ENCODE results near the gene GPR42. TPM values are rescaled to one million over a fixed set of nuclear protein-coding genes. Genes with fewer than 3 reads are reported as not detected.

GPR42 gene
- total RNA-seq (not detected), polyA plus RNA-seq (not detected)

- H3K27ac Mint-ChIP-seq = no peak within 1 kb of the TSS
- POLR2A ChIA-PET (ENCODE audit: partially characterized antibody) = no interaction called here
- Histone ChIP-seq H3K36me3 (ENCODE audit: insufficient read depth, low read length) (no peaks in the 10 kb centered on the region), H3K9me3 (ENCODE audit: control insufficient read depth in 1 of 2, low read length in 2 of 2) (no peaks in the 10 kb centered on the region), H3K4me1 (ENCODE audit: insufficient read depth, low read length) (no peaks in the 10 kb centered on the region), H3K4me3 (ENCODE audit: low read length in 2 of 2) (no peak within 1 kb of the TSS), H3K27me3 (ENCODE audit: insufficient read depth, low read length) (no peaks in the 10 kb centered on the region), H3K27ac (ENCODE audit: low read depth, low read length) (no peak within 1 kb of the TSS)
- H3K4me1 Mint-ChIP-seq = peaks cover 0 to 7% (median under 1%) of the 10 kb centered on the region in 4 donors
- intact Hi-C loops (cut with micrococcal nuclease) = no loop called here
- no peak for DNase-seq
- no peak within 1 kb of the TSS for H3K4me3 Mint-ChIP-seq
- H3K27me3 Mint-ChIP-seq = peaks cover 0 to 2% of the 10 kb centered on the region in 2 donors
- CTCF ChIA-PET (ENCODE audit: partially characterized antibody) = no interaction called here
- no peaks in the 10 kb centered on the region for H3K9me3 Mint-ChIP-seq
- no peaks in the 10 kb centered on the region for H3K36me3 Mint-ChIP-seq
These were observed at the start of gene GPR42 for GRCh38 chr19:35370722-35371121. Gene GPR42 (plus strand): TSS chr19:35371068. CDS start chr19:35371360, 292 bp downstream.

- Mint-ChIP-seq H3K27me3 (peaks cover 0 to 2% of the 10 kb centered on the region in 2 donors), H3K9me3 (peaks cover 0 to 9% (median 0%) of the 10 kb centered on the region in 8 donors), H3K4me3 (no peak overlapping the region), H3K36me3 (no peaks in the 10 kb centered on the region), H3K27ac (no peak overlapping the region), H3K4me1 (peaks cover 0 to 12% (median 6%) of the 10 kb centered on the region in 4 donors)
- intact Hi-C loops (cut with micrococcal nuclease) = no loop called here
- no peaks in the 10 kb centered on the region for H3K9me3 ChIP-seq (ENCODE audit: control insufficient read depth in 1 of 2, low read length in 2 of 2)
- peaks cover 6% of the 10 kb centered on the region for H3K4me1 ChIP-seq (ENCODE audit: insufficient read depth, low read length)
- DNase-seq = no peak
- CTCF ChIA-PET (ENCODE audit: partially characterized antibody) = no interaction called here
- H3K27ac ChIP-seq (ENCODE audit: low read depth, low read length) = no peak overlapping the region
- H3K27me3 ChIP-seq (ENCODE audit: insufficient read depth, low read length) = no peaks in the 10 kb centered on the region
- no peak overlapping the region for H3K4me3 ChIP-seq (ENCODE audit: low read length in 2 of 2)
- no peaks in the 10 kb centered on the region for H3K36me3 ChIP-seq (ENCODE audit: insufficient read depth, low read length)
- POLR2A ChIA-PET (ENCODE audit: partially characterized antibody) = no interaction called here
These were observed 49.6 kb upstream of the GPR42 start for GRCh38 chr19:35321291-35321690.

GRCh38 chr19:35322014-35322413 lies 48.9 kb upstream of the GPR42 start:
- H3K36me3 ChIP-seq (ENCODE audit: insufficient read depth, low read length) = no peaks in the 10 kb centered on the region
- no peaks in the 10 kb centered on the region for H3K27me3 ChIP-seq (ENCODE audit: insufficient read depth, low read length)
- H3K4me1 ChIP-seq (ENCODE audit: insufficient read depth, low read length) = peaks cover 6% of the 10 kb centered on the region
- no peak for DNase-seq
- ChIA-PET CTCF (ENCODE audit: partially characterized antibody) (interaction anchor here (0.6 kb wide), 1 partner anchor 13 kb away, joined by 4 read pairs; no protein-coding TSS in a partner anchor), POLR2A (ENCODE audit: partially characterized antibody) (no interaction called here)
- H3K4me1 Mint-ChIP-seq = peaks cover 0 to 12% (median 6%) of the 10 kb centered on the region in 4 donors
- H3K9me3 ChIP-seq (ENCODE audit: control insufficient read depth in 1 of 2, low read length in 2 of 2) = no peaks in the 10 kb centered on the region
- H3K9me3 Mint-ChIP-seq = peaks cover 0 to 9% (median 0%) of the 10 kb centered on the region in 8 donors
- H3K27ac ChIP-seq (ENCODE audit: low read depth, low read length) = no peak overlapping the region
- H3K4me3 Mint-ChIP-seq = no peak overlapping the region
- no peak overlapping the region for H3K4me3 ChIP-seq (ENCODE audit: low read length in 2 of 2)
- H3K27me3 Mint-ChIP-seq = peaks cover 0 to 2% of the 10 kb centered on the region in 2 donors
- intact Hi-C loops (cut with micrococcal nuclease) = no loop called here
- no peaks in the 10 kb centered on the region for H3K36me3 Mint-ChIP-seq
- no peak overlapping the region for H3K27ac Mint-ChIP-seq

GRCh38 chr19:35327642-35328041 lies 43.2 kb upstream of the GPR42 start:
- Histone ChIP-seq H3K4me1 (ENCODE audit: insufficient read depth, low read length) (peaks cover 3% of the 10 kb centered on the region), H3K4me3 (ENCODE audit: low read length in 2 of 2) (no peak overlapping the region), H3K36me3 (ENCODE audit: insufficient read depth, low read length) (no peaks in the 10 kb centered on the region), H3K9me3 (ENCODE audit: control insufficient read depth in 1 of 2, low read length in 2 of 2) (no peaks in the 10 kb centered on the region), H3K27me3 (ENCODE audit: insufficient read depth, low read length) (no peaks in the 10 kb centered on the region), H3K27ac (ENCODE audit: low read depth, low read length) (no peak overlapping the region)
- no peak for DNase-seq
- Mint-ChIP-seq H3K27me3 (peaks cover 7 to 13% of the 10 kb centered on the region in 2 donors), H3K36me3 (no peaks in the 10 kb centered on the region), H3K4me1 (peaks cover 1 to 3% (median 2%) of the 10 kb centered on the region in 4 donors), H3K9me3 (no peaks in the 10 kb centered on the region), H3K27ac (peak overlapping the region in 1 of 7 donors; percentile 24), H3K4me3 (no peak overlapping the region)
- intact Hi-C loops (cut with micrococcal nuclease) = no loop called here
- ChIA-PET CTCF (ENCODE audit: partially characterized antibody) (no interaction called here), POLR2A (ENCODE audit: partially characterized antibody) (no interaction called here)

- no peaks in the 10 kb centered on the region for H3K9me3 Mint-ChIP-seq
- DNase-seq = no peak
- peaks cover 6 to 12% (median 8%) of the 10 kb centered on the region in 4 donors for H3K4me1 Mint-ChIP-seq
- H3K27me3 ChIP-seq (ENCODE audit: insufficient read depth, low read length) = no peaks in the 10 kb centered on the region
- H3K27ac ChIP-seq (ENCODE audit: low read depth, low read length) = no peak within 1 kb of the TSS
- no peak within 1 kb of the TSS for H3K4me3 ChIP-seq (ENCODE audit: low read length in 2 of 2)
- H3K27ac Mint-ChIP-seq = no peak within 1 kb of the TSS
- ChIA-PET CTCF (ENCODE audit: partially characterized antibody) (no interaction called here), POLR2A (ENCODE audit: partially characterized antibody) (no interaction called here)
- no peaks in the 10 kb centered on the region for H3K36me3 ChIP-seq (ENCODE audit: insufficient read depth, low read length)
- peaks cover 9% of the 10 kb centered on the region for H3K4me1 ChIP-seq (ENCODE audit: insufficient read depth, low read length)
- peaks cover 7 to 16% of the 10 kb centered on the region in 2 donors for H3K27me3 Mint-ChIP-seq
- intact Hi-C loops (cut with micrococcal nuclease) = no loop called here
- H3K4me3 Mint-ChIP-seq = no peak within 1 kb of the TSS
- H3K36me3 Mint-ChIP-seq = no peaks in the 10 kb centered on the region
- H3K9me3 ChIP-seq (ENCODE audit: control insufficient read depth in 1 of 2, low read length in 2 of 2) = no peaks in the 10 kb centered on the region
These were observed 42.0 kb upstream of the GPR42 start, which contains the start of gene CD22 for GRCh38 chr19:35328851-35329285. Gene CD22 (plus strand): TSS chr19:35329187. CDS start chr19:35332041, 2,854 bp downstream.

GRCh38 chr19:35329323-35329722 lies 41.5 kb upstream of the GPR42 start:
- ChIA-PET POLR2A (ENCODE audit: partially characterized antibody) (no interaction called here), CTCF (ENCODE audit: partially characterized antibody) (no interaction called here)
- DNase-seq = peak in 1 of 5 donors; percentile 16
- H3K27me3 Mint-ChIP-seq = peaks cover 7 to 19% of the 10 kb centered on the region in 2 donors
- Histone ChIP-seq H3K4me3 (ENCODE audit: low read length in 2 of 2) (no peak overlapping the region), H3K9me3 (ENCODE audit: control insufficient read depth in 1 of 2, low read length in 2 of 2) (no peaks in the 10 kb centered on the region), H3K27me3 (ENCODE audit: insufficient read depth, low read length) (no peaks in the 10 kb centered on the region), H3K27ac (ENCODE audit: low read depth, low read length) (no peak overlapping the region), H3K36me3 (ENCODE audit: insufficient read depth, low read length) (no peaks in the 10 kb centered on the region), H3K4me1 (ENCODE audit: insufficient read depth, low read length) (peaks cover 9% of the 10 kb centered on the region)
- H3K4me3 Mint-ChIP-seq = no peak overlapping the region
- no peaks in the 10 kb centered on the region for H3K9me3 Mint-ChIP-seq
- intact Hi-C loops (cut with micrococcal nuclease) = no loop called here
- H3K36me3 Mint-ChIP-seq = no peaks in the 10 kb centered on the region
- H3K4me1 Mint-ChIP-seq = peaks cover 6 to 12% (median 8%) of the 10 kb centered on the region in 4 donors
- H3K27ac Mint-ChIP-seq = no peak overlapping the region

- Histone ChIP-seq H3K9me3 (ENCODE audit: control insufficient read depth in 1 of 2, low read length in 2 of 2) (no peaks in the 10 kb centered on the region), H3K4me1 (ENCODE audit: insufficient read depth, low read length) (peaks cover 9% of the 10 kb centered on the region), H3K27me3 (ENCODE audit: insufficient read depth, low read length) (no peaks in the 10 kb centered on the region), H3K27ac (ENCODE audit: low read depth, low read length) (no peak overlapping the region), H3K36me3 (ENCODE audit: insufficient read depth, low read length) (no peaks in the 10 kb centered on the region), H3K4me3 (ENCODE audit: low read length in 2 of 2) (no peak overlapping the region)
- POLR2A ChIA-PET (ENCODE audit: partially characterized antibody) = no interaction called here
- Mint-ChIP-seq H3K27ac (no peak overlapping the region), H3K27me3 (peaks cover 7 to 22% of the 10 kb centered on the region in 2 donors), H3K36me3 (no peaks in the 10 kb centered on the region), H3K4me3 (no peak overlapping the region), H3K9me3 (no peaks in the 10 kb centered on the region), H3K4me1 (peaks cover 6 to 15% (median 10%) of the 10 kb centered on the region in 4 donors)
- CTCF ChIA-PET (ENCODE audit: partially characterized antibody) = no interaction called here
- intact Hi-C loops (cut with micrococcal nuclease) = no loop called here
- DNase-seq = peak in 1 of 5 donors; percentile 18
These were observed 40.4 kb upstream of the GPR42 start for GRCh38 chr19:35330475-35330874.
